ENCODE results near the gene GABBR2. TPM values are rescaled to one million over a fixed set of nuclear protein-coding genes. Genes with fewer than 3 reads are reported as not detected.

The GABBR2 gene
- total and polyA plus RNA-seq, 9 of the 15 experiments (the other 6 are each of a cell fraction or from before 2014, with no cell fraction given): 0.15 to 1.9 (median 0.32) TPM

- no peak for TF ChIP-seq ARNT (IDR thresholded peaks at IDR 0.05)
- peak; percentile 94 to 97 for TF ChIP-seq KDM1A (IDR thresholded peaks at IDR 0.05)
- no peak for TF ChIP-seq NR2C2 (CRISPR knock-in tag; IDR thresholded peaks at IDR 0.05)
- TF ChIP-seq NR2C2 (tag; IDR thresholded peaks at IDR 0.05): peak; percentile 75
- no peak for TF ChIP-seq BCL6 (CRISPR knock-in tag; IDR thresholded peaks at IDR 0.05)
- no peak for TF ChIP-seq BRF1 (IDR thresholded peaks at IDR 0.05; ENCODE audit: borderline replicate concordance, extremely low read depth, insufficient read length)
- TF ChIP-seq PYGO2 (tag; IDR thresholded peaks at IDR 0.05): no peak
- no peak for TF ChIP-seq ZNF551 (CRISPR knock-in tag; IDR thresholded peaks at IDR 0.05)
- TF ChIP-seq ID3 (CRISPR knock-in tag; IDR thresholded peaks at IDR 0.05): no peak
- no peak for TF ChIP-seq ID3 (tag; IDR thresholded peaks at IDR 0.05)
- no peak for TF ChIP-seq MCM3 (IDR thresholded peaks at IDR 0.05)
- TF ChIP-seq AFF4 (CRISPR knock-in tag; IDR thresholded peaks at IDR 0.05): no peak
- TF ChIP-seq PCBP2 (IDR thresholded peaks at IDR 0.05; ENCODE audit: low read depth, low read length, poor library complexity, severe bottlenecking): no peak
- TF ChIP-seq CSDE1 (IDR thresholded peaks at IDR 0.05): no peak
- TF ChIP-seq CTBP1 (IDR thresholded peaks at IDR 0.05; ENCODE audit: borderline replicate concordance): peak; percentile 31; the same call in 1 of the 2 replicates
- no peak for TF ChIP-seq NEUROD1 (IDR thresholded peaks at IDR 0.05; ENCODE audit: borderline replicate concordance, low read depth, low read length, partially characterized antibody)
- no peak for TF ChIP-seq STAT6 (CRISPR knock-in tag; IDR thresholded peaks at IDR 0.05)
- no peak for TF ChIP-seq ILF3 (IDR thresholded peaks at IDR 0.05; ENCODE audit: borderline replicate concordance)
- no peak for TF ChIP-seq TEAD2 (tag; IDR thresholded peaks at IDR 0.05)
Measured at GRCh38 chr9:98326459-98327248, 382.1 kb downstream of the GABBR2 start (continued).

Data from K562 (cell line).